HEK293T (cell line): ENCODE data around the gene B3GNT7.

ENCODE experiments used
- BHLHE40 ChIP-seq: fragments of 450-650 bp; IDR thresholded peaks from 2 replicates; pipeline ENCODE4 v1.6.1; 2016; ENCODE audit warnings: mild to moderate bottlenecking, moderate library complexity, borderline replicate concordance
- CTBP1 ChIP-seq: fragments of 450-650 bp; IDR thresholded peaks from 2 replicates; pipeline ENCODE4 v1.6.1; 2016; ENCODE audit warnings: borderline replicate concordance
- ELF4 ChIP-seq: fragments of 450-650 bp; IDR thresholded peaks from 2 replicates; pipeline ENCODE4 v1.6.1; 2017; ENCODE audit warnings: antibody characterized with exemption
- FOXA1 ChIP-seq: fragments of 450-650 bp; IDR thresholded peaks from 2 replicates; pipeline ENCODE4 v1.6.1; 2016; ENCODE audit warnings: mild to moderate bottlenecking
- FOXK2 ChIP-seq: fragments of 450-650 bp; IDR thresholded peaks from 2 replicates; pipeline ENCODE4 v1.6.1; 2016; ENCODE audit warnings: mild to moderate bottlenecking
- FOXM1 ChIP-seq: fragments of 450-650 bp; IDR thresholded peaks from 2 replicates; pipeline ENCODE4 v1.6.1; 2017; ENCODE audit warnings: mild to moderate bottlenecking, borderline replicate concordance
- HDGF ChIP-seq: fragments of 450-650 bp; IDR thresholded peaks from 2 replicates; pipeline ENCODE4 v1.6.1; 2017; ENCODE audit warnings: antibody characterized with exemption, borderline replicate concordance
- L3MBTL2 ChIP-seq: fragments of 450-650 bp; conservative IDR thresholded peaks from 2 replicates; pipeline ENCODE4 v1.6.1; 2016; ENCODE audit warnings: mild to moderate bottlenecking
- NFRKB ChIP-seq: fragments of 450-650 bp; IDR thresholded peaks from 2 replicates; pipeline ENCODE4 v1.6.1; 2016; ENCODE audit warnings: mild to moderate bottlenecking, moderate library complexity
- SP1 ChIP-seq: fragments of 450-650 bp; IDR thresholded peaks from 2 replicates; pipeline ENCODE4 v1.6.1; 2017
- SUZ12 ChIP-seq: fragments of 450-650 bp; IDR thresholded peaks from 2 replicates; pipeline ENCODE4 v1.6.1; 2016; ENCODE audit warnings: mild to moderate bottlenecking
- TARDBP ChIP-seq: fragments of 450-650 bp; IDR thresholded peaks from 2 replicates; pipeline ENCODE4 v1.6.1; 2016
- TF ChIP-seq, protein P1 (sequence below): fragments of 450-650 bp; IDR thresholded peaks from 2 replicates; pipeline ENCODE4 v1.6.1; 2016

DNA sequence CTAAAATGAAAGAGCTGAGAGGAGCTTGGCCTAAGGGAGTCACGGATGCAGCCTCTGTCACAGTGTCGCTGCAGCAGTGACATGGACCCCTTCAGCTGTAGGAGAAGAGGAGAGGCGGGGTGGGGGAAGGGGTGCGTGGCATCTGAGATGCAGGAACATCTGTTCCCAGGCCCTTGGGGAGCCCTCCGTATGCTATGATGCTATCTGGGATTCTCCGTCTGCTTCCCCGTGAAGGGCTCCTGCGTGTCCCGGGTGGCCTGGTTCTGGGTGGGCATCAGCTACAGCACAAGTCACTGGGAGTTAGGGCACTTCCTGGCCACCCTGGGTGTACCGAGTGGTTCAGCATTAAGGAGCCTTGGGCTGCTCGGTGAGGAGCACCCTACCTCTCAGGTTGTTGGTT is 35.6 kb upstream of the B3GNT7 start:
- TF ChIP-seq TARDBP: no peak
- no peak for TF ChIP-seq FOXK2
- no peak for TF ChIP-seq SUZ12
- TF ChIP-seq HDGF: no peak
- TF ChIP-seq, protein P1, sequence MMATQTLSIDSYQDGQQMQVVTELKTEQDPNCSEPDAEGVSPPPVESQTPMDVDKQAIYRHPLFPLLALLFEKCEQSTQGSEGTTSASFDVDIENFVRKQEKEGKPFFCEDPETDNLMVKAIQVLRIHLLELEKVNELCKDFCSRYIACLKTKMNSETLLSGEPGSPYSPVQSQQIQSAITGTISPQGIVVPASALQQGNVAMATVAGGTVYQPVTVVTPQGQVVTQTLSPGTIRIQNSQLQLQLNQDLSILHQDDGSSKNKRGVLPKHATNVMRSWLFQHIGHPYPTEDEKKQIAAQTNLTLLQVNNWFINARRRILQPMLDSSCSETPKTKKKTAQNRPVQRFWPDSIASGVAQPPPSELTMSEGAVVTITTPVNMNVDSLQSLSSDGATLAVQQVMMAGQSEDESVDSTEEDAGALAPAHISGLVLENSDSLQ: no peak
- no peak for TF ChIP-seq FOXA1
- no peak for TF ChIP-seq SP1
- no peak for TF ChIP-seq FOXM1
- no peak for TF ChIP-seq BHLHE40
- TF ChIP-seq L3MBTL2: no peak
- TF ChIP-seq ELF4: no peak
- TF ChIP-seq NFRKB: no peak
- TF ChIP-seq CTBP1: no peak
